ENCODE results near the gene MGAT5B. TPM values are rescaled to one million over a fixed set of nuclear protein-coding genes. Genes with fewer than 3 reads are reported as not detected.

Gene MGAT5B
- total RNA-seq, 1 experiment from 2014 or later: 14.3 TPM

- no peaks in the 10 kb centered on the region for H3K79me2 ChIP-seq (ENCODE audit: low read depth)
- no peaks in the 10 kb centered on the region for H3K9me2 ChIP-seq (ENCODE audit: insufficient read depth)
- H3F3A ChIP-seq (ENCODE audit: insufficient read depth, low read depth): no peaks in the 10 kb centered on the region
- no peak overlapping the region for H3K4me2 ChIP-seq
- no peaks in the 10 kb centered on the region for H3K27me3 ChIP-seq (ENCODE audit: insufficient read depth, low read depth)
- DNase-seq: no peak
- H3K36me3 ChIP-seq (ENCODE audit: low read depth): no peaks in the 10 kb centered on the region
- H3K4me3 ChIP-seq: no peak overlapping the region
- H3K9me3 ChIP-seq (ENCODE audit: insufficient read depth, low read depth): no peaks in the 10 kb centered on the region
- BruUV-seq (replicated peaks): no TSS peak
- H3K4me1 ChIP-seq (replicated peaks; ENCODE audit: insufficient read depth): no peaks in the 10 kb centered on the region
- no peak for TF ChIP-seq EZH2 (IDR thresholded peaks at IDR 0.05; ENCODE audit: low read depth)
- TF ChIP-seq, protein P1, sequence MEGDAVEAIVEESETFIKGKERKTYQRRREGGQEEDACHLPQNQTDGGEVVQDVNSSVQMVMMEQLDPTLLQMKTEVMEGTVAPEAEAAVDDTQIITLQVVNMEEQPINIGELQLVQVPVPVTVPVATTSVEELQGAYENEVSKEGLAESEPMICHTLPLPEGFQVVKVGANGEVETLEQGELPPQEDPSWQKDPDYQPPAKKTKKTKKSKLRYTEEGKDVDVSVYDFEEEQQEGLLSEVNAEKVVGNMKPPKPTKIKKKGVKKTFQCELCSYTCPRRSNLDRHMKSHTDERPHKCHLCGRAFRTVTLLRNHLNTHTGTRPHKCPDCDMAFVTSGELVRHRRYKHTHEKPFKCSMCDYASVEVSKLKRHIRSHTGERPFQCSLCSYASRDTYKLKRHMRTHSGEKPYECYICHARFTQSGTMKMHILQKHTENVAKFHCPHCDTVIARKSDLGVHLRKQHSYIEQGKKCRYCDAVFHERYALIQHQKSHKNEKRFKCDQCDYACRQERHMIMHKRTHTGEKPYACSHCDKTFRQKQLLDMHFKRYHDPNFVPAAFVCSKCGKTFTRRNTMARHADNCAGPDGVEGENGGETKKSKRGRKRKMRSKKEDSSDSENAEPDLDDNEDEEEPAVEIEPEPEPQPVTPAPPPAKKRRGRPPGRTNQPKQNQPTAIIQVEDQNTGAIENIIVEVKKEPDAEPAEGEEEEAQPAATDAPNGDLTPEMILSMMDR (conservative IDR thresholded peaks at IDR 0.05): no peak
- POLR2A ChIA-PET (ENCODE audit: unreplicated experiment): no interaction called here
- H4K20me1 ChIP-seq (ENCODE audit: insufficient read depth): no peaks in the 10 kb centered on the region
- no peak overlapping the region for H3K27ac ChIP-seq
- intact Hi-C loops (cut with micrococcal nuclease; ENCODE audit: unreplicated experiment): no loop called here
- H2AFZ ChIP-seq: no peak overlapping the region
- CTCF ChIA-PET: no interaction called here
These were observed 46.7 kb downstream of the MGAT5B start for GRCh38 chr17:76914937-76915336.

- no peaks in the 10 kb centered on the region for H3F3A ChIP-seq (ENCODE audit: insufficient read depth, low read depth)
- H2AFZ ChIP-seq: no peak overlapping the region
- no peak overlapping the region for H3K4me3 ChIP-seq
- no peaks in the 10 kb centered on the region for H3K9me2 ChIP-seq (ENCODE audit: insufficient read depth)
- H3K4me2 ChIP-seq: no peak overlapping the region
- no peak for DNase-seq
- H3K4me1 ChIP-seq (replicated peaks; ENCODE audit: insufficient read depth): no peaks in the 10 kb centered on the region
- intact Hi-C loops (cut with micrococcal nuclease; ENCODE audit: unreplicated experiment): no loop called here
- no peaks in the 10 kb centered on the region for H3K9me3 ChIP-seq (ENCODE audit: insufficient read depth, low read depth)
- H3K79me2 ChIP-seq (ENCODE audit: low read depth): no peaks in the 10 kb centered on the region
- no peaks in the 10 kb centered on the region for H4K20me1 ChIP-seq (ENCODE audit: insufficient read depth)
- no peaks in the 10 kb centered on the region for H3K27me3 ChIP-seq (ENCODE audit: insufficient read depth, low read depth)
- TF ChIP-seq EZH2 (IDR thresholded peaks at IDR 0.05; ENCODE audit: low read depth): no peak
- TF ChIP-seq, protein P1 (conservative IDR thresholded peaks at IDR 0.05): no peak
- CTCF ChIA-PET: no interaction called here
- POLR2A ChIA-PET (ENCODE audit: unreplicated experiment): no interaction called here
- H3K27ac ChIP-seq: no peak overlapping the region
- BruUV-seq (replicated peaks): no TSS peak
- H3K36me3 ChIP-seq (ENCODE audit: low read depth): no peaks in the 10 kb centered on the region
These were observed 47.8 kb downstream of the MGAT5B start for GRCh38 chr17:76915840-76916510.

GRCh38 chr17:76917829-76918228 is 49.6 kb downstream of the MGAT5B start:
- Histone ChIP-seq H3K36me3 (ENCODE audit: low read depth) (no peaks in the 10 kb centered on the region), H3K27ac (no peak overlapping the region), H3K9me3 (ENCODE audit: insufficient read depth, low read depth) (no peaks in the 10 kb centered on the region), H3F3A (ENCODE audit: insufficient read depth, low read depth) (no peaks in the 10 kb centered on the region), H3K4me3 (no peak overlapping the region), H2AFZ (no peak overlapping the region), H3K4me1 (replicated peaks; ENCODE audit: insufficient read depth) (no peaks in the 10 kb centered on the region), H3K79me2 (ENCODE audit: low read depth) (no peaks in the 10 kb centered on the region), H4K20me1 (ENCODE audit: insufficient read depth) (no peaks in the 10 kb centered on the region), H3K9me2 (ENCODE audit: insufficient read depth) (no peaks in the 10 kb centered on the region), H3K4me2 (no peak overlapping the region), H3K27me3 (ENCODE audit: insufficient read depth, low read depth) (no peaks in the 10 kb centered on the region)
- DNase-seq: no peak
- BruUV-seq (replicated peaks): no TSS peak
- CTCF ChIA-PET: no interaction called here
- intact Hi-C loops (cut with micrococcal nuclease; ENCODE audit: unreplicated experiment): no loop called here
- POLR2A ChIA-PET (ENCODE audit: unreplicated experiment): no interaction called here
- TF ChIP-seq EZH2 (IDR thresholded peaks at IDR 0.05; ENCODE audit: low read depth): no peak
- TF ChIP-seq, protein P1 (conservative IDR thresholded peaks at IDR 0.05): no peak

All from PC-9 (cell line).